Activated CD8-positive, alpha-beta memory T cell treated with anti-CD3 and anti-CD28 coated beads for 24 hours (primary cell): Measurements from ENCODE around the gene C20orf204.

Source experiments
- DNase-seq: peaks from one replicate; pipeline ENCODE4 v3.0.0-alpha.2; 2020

C20orf204 gene

GRCh38 chr20:64027981-64028685 lies 7.8 kb upstream of the C20orf204 start:
- DNase-seq = no peak

DNA sequence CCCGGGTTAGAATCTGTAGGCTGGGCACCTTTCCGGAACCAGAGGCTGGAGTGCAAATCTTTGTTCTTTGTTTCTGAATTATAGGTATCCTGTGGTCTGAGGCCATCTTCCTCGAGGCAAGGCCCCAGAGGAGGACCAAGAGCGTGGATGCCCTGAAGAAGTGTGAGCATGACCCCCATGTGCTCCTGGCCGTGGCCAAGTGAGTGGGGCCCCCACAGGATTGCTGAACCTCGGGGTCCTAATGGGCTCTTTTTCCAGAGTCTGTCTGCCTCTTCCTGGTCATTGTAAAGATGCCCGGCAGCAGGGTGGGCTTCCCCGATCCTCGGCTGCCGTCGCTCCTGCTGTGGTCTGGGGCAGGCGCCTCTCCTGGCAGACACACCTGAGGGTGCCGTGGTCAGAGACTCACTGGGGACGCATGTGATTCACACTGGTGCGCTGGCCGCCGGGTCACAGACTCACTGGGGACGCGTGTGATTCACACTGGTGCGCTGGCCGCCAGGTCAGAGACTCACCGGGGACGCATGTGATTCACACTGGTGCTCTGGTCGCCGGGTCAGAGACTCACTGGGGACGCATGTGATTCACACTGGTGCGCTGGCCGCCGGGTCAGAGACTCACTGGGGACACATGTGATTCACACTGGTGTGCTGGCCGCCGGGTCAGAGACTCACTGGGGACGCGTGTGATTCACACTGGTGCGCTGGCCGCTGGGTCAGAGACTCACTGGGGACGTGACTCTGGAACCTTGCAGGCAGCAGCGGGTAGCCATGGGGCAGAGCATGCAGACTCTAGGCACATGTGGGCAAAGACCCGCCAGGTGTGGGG lies 6.5 kb upstream of the C20orf204 start:
- DNase-seq = no peak

GRCh38 chr20:64030371-64031134 lies 5.4 kb upstream of the C20orf204 start:
- DNase-seq = no peak

DNA sequence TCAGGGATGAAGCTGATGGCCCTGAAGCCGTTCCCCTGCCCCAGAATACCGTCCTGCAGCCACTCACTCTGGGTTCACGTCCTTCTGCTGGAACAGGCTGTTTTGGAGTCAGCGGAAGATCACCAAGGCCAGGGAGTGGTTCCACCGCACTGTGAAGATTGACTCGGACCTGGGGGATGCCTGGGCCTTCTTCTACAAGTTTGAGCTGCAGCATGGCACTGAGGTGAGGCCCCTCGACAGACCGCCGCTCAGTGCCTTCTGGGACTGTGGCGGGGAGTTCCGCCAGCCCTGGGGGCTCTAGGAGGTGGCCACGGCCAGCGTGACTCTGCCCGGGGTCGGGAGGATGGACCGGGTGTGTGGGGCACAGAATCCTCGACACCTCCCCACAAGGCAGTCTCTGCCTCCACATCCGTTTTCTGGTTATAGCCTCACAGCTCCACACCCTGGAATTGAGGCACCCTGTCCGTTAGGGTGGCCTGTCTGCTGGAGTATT lies 4.1 kb upstream of the C20orf204 start:
- DNase-seq = no peak

DNA sequence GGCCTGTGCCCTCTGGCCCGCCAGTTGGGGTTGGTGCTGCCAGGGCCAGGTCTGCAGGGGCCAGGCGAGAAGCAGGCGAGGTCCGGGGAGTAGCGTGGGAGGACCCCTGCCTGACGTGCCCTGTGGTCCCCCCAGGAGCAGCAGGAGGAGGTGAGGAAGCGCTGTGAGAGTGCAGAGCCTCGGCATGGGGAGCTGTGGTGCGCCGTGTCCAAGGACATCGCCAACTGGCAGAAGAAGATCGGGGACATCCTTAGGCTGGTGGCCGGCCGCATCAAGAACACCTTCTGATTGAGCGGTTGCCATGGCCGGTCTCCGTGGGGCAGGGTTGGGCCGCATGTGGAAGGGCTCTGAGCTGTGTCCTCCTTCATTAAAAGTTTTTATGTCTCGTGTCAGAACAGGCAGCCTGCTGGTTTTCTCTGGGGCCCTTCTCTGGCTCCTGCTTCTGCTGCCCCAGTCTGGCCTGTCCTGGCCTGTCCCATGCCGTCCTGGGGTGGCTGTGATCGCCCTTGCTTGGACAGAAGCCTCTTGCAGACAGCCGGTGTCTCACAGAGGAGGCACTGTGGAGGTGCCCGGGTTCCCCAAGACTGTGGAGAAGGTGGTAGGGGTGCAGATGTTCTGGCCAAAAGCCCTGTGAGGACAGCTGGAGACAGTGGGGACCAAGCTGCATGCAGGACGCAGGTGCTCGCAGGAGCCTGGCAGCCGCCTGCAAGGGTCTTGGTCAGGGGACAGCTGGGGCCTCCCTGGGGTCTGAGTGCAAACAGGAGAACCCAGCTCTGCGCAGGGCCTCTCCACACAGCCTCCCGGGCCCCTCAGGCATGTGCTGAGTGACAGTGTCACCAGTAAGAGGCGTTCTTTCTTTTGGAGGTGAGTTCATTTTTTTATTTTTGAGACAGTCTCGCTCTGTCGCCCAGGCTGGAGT lies 3.0 kb upstream of the C20orf204 start:
- no peak for DNase-seq

DNA sequence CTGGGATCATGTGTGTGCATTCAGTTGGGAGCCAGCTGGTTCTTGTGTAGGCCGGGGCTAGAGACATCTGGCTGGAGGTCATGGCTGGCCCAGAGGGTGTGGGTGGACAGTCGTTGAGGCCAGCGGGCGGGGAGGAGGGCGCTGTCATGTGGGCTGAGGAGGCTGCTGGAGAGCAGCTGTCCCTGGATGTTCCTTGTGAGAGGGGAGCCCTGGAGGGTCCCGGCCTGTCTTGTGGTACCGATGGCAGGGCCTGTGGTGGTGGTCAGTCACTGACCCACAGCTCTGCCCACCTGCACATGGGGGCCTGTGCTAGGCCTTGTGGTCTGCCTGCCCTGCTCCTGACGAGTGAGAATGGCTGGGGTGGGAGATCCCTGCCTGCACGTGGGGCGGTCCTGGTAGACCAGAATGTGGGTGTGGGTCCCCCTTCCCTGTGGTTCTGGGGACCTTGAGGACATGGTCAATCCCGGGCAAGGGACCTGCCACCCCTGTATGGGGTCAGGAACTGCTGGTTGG lies 1.9 kb upstream of the C20orf204 start:
- DNase-seq = no peak

- peak; percentile 82 for DNase-seq
These were observed 683 bp upstream of the C20orf204 start for GRCh38 chr20:64035066-64035932.

DNA sequence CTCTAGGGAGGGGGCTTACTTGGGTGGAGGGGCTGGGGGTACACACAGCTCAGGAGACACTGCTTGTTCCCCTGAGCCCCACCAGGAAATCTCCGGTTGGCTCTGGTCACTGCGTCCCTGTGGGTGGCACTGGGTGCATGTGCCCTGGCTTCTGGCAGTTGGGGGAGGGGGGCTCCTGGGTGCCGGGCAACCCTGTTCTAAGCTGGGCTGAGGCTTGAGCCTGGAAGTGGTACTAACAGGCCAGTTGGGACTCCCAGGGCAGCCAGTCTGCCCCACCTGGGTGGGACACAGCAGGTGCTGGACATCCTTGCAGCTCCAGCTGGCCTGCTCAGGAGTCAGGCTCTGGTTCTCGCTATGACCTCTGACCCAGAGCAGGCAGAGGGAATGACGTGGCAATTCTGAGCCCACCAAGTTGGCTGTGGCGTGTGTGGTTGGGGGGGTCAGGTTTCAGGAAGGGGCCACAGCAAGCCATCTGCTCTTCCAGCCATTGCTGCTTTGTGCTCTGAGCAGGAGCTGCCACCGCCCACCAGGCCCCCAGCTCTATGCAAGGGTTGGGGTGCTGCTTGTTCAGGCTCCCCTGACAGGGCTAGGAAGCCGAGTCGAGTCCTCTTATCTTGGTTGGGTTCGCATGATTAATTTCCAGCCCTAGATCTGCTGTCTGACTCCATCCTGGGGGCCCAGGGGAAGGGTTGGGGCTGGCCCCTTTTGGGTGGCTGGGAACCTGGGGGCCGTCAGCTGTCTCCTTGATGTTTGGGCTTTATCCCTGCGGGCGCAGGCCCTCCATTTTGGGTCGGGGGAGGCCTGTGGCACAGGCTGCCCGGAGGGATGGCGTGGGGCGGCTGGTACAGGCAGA lies 590 bp downstream of the C20orf204 start:
- no peak for DNase-seq

- DNase-seq = no peak
These were observed 1.2 kb downstream of the C20orf204 start for GRCh38 chr20:64037199-64037497.

DNA sequence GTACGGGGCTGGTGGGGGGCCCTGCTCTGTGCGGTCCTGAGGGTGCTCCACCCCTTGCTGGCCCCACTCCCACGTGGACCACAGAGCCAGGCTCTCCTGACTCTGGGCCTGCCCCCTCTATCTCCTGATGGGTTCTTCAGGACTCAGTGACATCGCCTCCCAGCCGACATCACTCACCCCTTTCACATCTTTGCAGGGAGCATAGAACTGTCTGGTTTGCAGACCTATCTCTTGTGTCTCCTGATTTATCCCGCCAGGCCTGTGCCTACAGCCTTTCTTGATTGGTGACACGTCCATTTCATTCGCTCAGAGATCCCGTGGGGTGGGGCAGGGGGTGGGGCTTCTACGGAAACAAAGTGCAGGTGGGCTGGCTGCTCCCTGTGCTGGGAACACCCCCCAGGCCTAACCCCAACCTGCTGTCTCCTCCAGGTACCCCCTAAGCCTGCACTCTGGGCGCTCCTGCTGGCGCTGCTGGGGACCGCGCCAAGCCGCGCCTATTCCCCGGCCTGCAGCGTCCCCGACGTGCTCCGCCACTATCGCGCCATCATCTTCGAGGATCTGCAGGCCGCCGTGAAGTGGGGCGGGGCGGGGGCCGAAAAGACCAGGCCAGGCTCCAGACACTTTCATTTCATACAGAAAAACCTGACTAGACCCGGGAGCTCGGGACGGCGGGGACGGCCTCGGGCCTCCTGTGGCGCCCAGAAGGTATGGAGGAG lies 1.7 kb downstream of the C20orf204 start:
- DNase-seq = no peak

DNA sequence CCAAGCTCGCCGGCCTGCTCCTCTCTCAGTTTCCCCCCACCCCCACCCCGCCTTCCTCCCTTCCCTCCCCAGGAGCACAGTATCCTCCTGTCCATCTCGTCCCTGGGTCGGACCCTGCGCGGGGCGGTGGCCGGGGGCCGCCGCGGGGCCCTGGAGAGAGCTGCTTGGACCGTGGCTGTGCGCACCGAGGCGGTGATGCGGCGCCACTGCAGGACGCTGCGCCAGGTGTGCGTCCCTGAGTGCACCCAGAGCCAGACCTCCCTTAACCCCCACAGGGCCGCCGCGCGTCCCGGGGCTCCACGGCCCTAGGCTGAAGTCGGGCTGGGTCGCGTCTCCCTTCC lies 2.2 kb downstream of the C20orf204 start:
- DNase-seq = no peak

GRCh38 chr20:64038565-64039292 lies 2.7 kb downstream of the C20orf204 start:
- peak; percentile 92 for DNase-seq

DNA sequence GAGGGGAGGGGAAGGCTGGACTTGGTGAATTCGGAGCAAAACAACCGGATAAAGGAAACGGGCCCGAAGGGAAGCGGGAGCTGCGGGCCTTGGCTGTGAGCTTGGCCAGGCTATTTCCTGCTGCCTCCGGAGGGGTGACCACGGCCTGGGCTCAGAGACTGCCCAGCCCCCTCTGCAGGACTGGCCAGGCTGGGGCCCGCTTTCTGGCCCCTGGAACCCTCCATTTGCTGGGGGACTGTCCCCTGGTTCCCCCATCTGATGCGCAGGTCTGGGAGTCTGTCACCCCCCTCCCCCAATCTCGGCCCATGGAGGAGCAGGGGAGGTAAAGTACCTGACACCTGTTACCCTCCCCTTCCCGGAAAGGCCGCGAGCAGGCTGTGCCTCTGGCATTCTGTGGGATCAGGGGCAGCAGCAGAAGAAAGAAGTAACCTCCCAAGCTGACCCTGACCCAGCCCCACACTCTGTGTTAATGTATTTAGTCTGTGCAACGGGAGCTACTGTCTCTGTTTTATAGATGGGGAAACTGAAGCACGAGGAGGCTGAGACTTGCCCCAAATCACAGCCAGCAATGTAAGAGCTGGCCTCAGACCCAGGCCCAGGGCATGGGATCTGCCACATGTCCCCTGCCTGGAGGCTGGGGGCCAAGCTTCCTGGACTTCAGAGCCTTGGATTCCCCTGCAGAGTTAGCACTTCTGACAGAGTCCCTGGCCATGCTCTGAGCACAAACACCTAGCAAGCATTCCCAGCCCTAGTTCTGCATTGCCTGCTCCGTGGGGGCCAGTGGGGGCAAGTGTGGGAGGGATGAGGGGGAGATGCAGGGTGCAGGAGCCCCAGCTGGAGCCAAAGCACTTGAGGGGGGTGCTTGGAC lies 3.5 kb downstream of the C20orf204 start:
- DNase-seq = no peak

DNA sequence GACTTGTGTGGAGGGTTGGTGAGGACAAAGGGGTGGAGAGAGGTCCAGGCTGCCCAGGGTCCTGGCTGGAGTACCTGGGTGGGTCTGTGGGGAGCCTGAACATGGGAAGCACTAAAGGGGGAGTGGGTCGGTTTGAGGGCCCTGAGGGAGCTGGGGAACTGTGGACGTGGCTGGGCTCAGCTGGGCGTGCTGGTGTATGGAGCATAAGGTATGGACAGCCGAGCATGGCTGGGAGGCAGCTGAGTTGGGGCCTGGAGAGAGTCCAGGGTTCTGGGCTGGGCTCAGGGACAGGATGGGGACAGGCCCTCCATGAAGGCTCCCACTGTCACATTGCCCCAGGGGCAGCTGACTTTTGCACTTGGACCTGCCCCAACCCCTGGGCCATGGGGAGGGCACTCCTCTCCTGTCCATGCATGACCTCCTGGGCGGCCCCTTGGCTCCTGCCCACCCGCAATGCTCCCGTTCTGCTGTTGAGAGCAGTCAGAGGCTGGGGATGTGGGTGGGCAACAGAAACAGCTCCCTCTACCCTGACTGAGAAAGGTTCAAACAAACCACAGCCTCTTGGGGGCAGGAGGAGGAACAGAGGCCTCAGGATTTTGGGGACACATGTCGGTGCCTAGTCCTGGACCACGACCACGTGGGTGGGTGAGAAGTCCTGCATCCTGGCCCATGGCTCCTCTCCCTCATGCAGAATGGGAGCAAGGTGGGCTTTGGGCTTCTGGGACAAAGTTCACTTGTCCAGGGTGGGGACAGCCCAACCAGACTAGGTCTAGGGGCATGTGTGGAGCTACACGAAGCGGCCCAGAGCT lies 4.5 kb downstream of the C20orf204 start:
- no peak for DNase-seq

DNA sequence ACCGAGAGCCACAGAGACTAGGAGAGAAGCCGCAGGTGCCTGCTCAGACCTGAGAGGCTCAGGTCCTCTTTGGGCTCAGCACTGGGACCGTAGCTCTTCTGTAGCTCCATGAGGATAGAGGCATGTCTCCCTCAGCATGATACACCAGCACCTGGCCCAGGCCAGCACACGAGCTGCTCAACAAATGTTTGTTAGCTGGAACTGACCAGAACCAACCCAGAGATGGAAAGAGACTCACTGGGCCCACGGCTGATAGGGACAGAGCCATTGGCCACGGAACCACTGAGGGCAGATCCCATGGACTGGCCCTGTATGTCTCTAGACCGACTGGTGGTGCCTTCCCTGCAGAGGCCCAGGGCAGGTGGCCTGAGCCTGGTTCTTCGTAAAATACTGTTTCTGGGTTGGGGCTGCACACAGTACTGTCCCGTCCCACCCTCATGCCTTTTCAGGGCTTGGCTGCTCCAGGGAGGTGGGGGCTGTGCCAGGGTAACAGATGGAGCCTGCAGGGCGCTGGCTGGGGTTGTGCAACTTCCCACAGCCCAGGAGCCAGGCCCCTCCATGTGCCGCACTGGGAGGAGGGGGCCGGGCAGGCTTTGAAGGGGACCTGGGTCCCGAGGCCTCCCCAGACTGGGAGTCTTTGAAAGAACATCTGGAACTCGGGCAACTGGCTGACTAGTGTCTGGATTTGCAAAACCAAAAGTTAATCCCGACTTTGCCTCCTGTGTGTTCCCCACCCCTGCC lies 5.2 kb downstream of the C20orf204 start:
- no peak for DNase-seq

DNA sequence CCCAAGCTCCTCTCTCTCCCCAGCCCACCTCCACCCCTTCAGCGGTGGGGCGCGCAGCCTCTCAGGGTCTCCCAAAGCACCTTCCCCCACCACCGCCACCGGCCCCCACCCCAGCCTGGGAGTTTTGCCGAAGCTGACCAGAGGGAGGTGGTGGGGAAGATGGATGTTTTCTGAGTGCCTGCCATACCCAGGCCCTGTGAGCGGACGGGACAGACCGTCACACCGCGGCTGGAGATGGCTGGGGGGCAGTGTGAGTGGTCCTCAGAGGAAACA lies 5.7 kb downstream of the C20orf204 start:
- DNase-seq = no peak
